Measurements from ENCODE around the gene OR2F1.

The OR2F1 gene

DNA sequence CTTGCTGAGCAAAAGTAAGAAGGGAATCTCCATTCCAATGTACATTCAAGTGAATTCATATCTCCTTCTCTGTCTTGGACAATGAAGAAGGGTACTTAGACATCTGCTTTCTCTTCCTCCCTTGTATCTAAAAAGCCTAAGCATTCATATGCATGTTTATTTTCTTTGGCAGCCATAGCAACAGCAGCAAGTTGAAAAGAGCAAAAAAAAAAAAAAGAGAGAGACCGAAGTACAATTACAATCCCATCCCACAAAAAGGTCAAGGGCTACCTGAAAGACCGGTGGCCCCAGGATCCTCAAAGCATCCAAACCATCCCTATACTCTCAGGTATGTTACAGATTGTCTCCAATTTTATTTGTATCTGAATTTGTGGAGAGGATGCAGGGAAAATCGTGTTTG lies 4.1 kb downstream of the OR2F1 start:
- H3K4me1 ChIP-seq (ENCODE audit: control insufficient read depth, insufficient read depth, low read length), result peaks cover 17% of the 10 kb centered on the region
- no peaks in the 10 kb centered on the region for H3K27me3 ChIP-seq (ENCODE audit: control insufficient read depth, insufficient read depth, low read length)
- no peak overlapping the region for H3K27ac ChIP-seq (ENCODE audit: low read depth, low read length)
- H3K4me3 ChIP-seq (ENCODE audit: low read depth, low read length), result no peak overlapping the region
- H3K36me3 ChIP-seq (ENCODE audit: control insufficient read depth, insufficient read depth, low read length), result no peaks in the 10 kb centered on the region
- H3K9ac ChIP-seq (ENCODE audit: low read depth, low read length), result no peak overlapping the region
- H3K9me3 ChIP-seq (ENCODE audit: control insufficient read depth, insufficient read depth, low read length), result no peaks in the 10 kb centered on the region

DNA sequence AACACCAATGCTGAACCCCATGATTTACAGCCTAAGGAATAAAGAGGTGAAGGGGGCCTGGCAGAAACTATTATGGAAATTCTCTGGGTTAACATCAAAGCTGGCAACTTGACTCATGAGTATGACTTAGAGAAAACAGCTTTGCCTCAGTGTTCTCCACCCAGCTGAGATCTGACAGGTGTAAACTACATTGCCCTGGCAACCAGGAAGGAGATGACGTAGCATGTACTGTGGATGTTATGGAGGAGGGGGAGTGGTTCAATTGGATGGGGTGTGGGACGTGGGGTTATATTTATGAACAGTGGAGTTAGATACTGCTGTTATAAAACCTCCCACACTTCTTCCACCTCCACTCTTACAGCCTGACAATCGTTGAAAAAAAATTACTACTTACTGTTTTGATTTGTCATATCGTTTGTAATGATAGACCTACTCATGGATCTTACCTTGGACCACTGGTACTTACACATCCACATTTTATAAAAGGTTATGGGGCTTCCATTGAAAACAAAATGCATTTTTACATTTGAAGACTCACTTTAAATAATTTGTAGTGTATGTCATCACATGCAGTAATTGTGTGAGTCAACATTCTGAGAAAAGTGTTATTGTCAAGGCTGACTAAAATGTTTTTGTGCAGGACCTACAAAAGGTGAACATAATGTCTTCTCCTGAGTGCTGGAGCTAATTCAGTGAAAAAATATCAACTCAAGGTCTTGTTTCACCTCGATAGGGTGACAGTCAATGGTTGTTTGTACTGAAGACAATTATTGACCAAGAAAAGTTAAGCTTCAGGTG lies 6.4 kb downstream of the OR2F1 start:
- Histone ChIP-seq H3K36me3 (ENCODE audit: control insufficient read depth, insufficient read depth, low read length) (no peaks in the 10 kb centered on the region), H3K9ac (ENCODE audit: low read depth, low read length) (no peak overlapping the region), H3K4me1 (ENCODE audit: control insufficient read depth, insufficient read depth, low read length) (peaks cover 21% of the 10 kb centered on the region), H3K9me3 (ENCODE audit: control insufficient read depth, insufficient read depth, low read length) (no peaks in the 10 kb centered on the region), H3K4me3 (ENCODE audit: low read depth, low read length) (no peak overlapping the region), H3K27ac (ENCODE audit: low read depth, low read length) (no peak overlapping the region), H3K27me3 (ENCODE audit: control insufficient read depth, insufficient read depth, low read length) (no peaks in the 10 kb centered on the region)

DNA sequence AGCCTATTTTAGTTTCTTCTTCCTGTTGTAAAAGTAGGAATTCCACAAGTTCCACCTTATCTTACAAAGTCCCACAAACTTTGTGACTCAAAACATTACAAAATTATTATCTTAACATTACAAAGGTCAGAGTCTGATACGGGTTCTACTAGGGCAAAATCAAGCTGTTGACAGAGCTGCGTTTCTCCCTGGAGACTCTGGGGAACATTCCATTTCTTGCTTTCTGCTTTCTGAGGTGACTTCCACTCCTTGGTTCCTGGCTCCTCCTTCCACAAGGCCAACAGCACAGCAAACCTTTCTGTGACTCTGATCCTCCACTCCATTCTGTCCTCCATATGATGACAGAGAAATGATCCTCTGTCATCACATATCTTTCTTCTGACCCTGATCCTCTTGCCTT lies 10.6 kb downstream of the OR2F1 start:
- H3K9me3 ChIP-seq (ENCODE audit: control insufficient read depth, insufficient read depth, low read length), result no peaks in the 10 kb centered on the region
- 0 out of 2 replicates have a peak, but pooled peaks cover 4% of the 10 kb centered on the region for H3K4me1 ChIP-seq (ENCODE audit: control insufficient read depth, insufficient read depth, low read length)
- no peak overlapping the region for H3K9ac ChIP-seq (ENCODE audit: low read depth, low read length)
- no peaks in the 10 kb centered on the region for H3K27me3 ChIP-seq (ENCODE audit: control insufficient read depth, insufficient read depth, low read length)
- H3K4me3 ChIP-seq (ENCODE audit: low read depth, low read length), result no peak overlapping the region
- no peaks in the 10 kb centered on the region for H3K36me3 ChIP-seq (ENCODE audit: control insufficient read depth, insufficient read depth, low read length)
- no peak overlapping the region for H3K27ac ChIP-seq (ENCODE audit: low read depth, low read length)

DNA sequence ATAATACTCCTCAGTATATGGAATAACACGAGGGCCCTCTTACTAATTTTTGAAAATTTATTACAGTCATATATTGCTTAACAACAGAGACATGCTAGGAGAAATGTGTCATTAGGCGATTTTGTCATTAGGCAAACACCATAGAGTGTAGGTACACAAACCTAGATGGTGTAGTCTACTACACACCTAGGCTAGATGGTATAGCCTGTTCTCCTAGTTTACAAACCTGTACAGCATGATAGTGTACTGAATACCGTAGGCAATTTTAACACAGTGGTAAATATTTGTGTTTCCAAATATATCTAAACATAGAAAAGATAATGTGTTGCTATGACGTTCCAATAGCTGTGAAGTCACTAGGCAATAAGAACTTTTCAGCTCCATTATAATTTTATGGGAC lies 12.8 kb downstream of the OR2F1 start:
- Histone ChIP-seq H3K27ac (ENCODE audit: low read depth, low read length) (no peak overlapping the region), H3K9ac (ENCODE audit: low read depth, low read length) (no peak overlapping the region), H3K4me3 (ENCODE audit: low read depth, low read length) (no peak overlapping the region), H3K27me3 (ENCODE audit: control insufficient read depth, insufficient read depth, low read length) (no peaks in the 10 kb centered on the region), H3K9me3 (ENCODE audit: control insufficient read depth, insufficient read depth, low read length) (peaks cover 6% of the 10 kb centered on the region; the same call in 1 of the 2 replicates), H3K4me1 (ENCODE audit: control insufficient read depth, insufficient read depth, low read length) (0 out of 2 replicates have a peak, but pooled peaks cover 4% of the 10 kb centered on the region), H3K36me3 (ENCODE audit: control insufficient read depth, insufficient read depth, low read length) (no peaks in the 10 kb centered on the region)

DNA sequence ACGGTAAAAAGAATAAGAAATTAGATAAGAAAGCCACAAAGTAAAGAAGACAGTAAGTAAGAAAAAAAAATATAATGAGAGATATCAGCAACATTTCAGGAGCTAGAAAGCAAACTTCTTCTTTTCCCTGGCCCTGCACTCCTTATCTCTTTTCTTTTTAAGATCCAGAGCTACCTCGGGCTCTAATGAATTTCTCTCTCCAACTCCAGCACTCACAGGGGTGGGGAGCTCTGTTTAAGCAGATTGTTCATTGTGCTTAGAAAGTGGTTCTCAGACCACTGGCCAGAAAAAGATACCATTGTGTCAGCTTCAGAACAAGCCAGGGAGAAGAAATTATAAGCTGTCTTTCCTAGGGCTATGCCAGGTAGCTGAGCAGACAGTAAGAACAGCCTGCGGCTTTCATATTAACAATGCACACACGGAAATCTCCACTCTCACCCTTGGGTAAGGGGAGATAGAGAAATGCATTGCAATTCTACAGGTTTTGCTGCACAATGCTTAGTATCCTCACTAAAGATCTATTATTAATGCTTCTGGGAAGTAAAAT lies 19.3 kb downstream of the OR2F1 start:
- Histone ChIP-seq H3K9ac (ENCODE audit: low read depth, low read length) (no peak overlapping the region), H3K27ac (ENCODE audit: low read depth, low read length) (no peak overlapping the region), H3K36me3 (ENCODE audit: control insufficient read depth, insufficient read depth, low read length) (no peaks in the 10 kb centered on the region), H3K4me3 (ENCODE audit: low read depth, low read length) (no peak overlapping the region), H3K9me3 (ENCODE audit: control insufficient read depth, insufficient read depth, low read length) (peaks cover 6% of the 10 kb centered on the region; the same call in 1 of the 2 replicates), H3K27me3 (ENCODE audit: control insufficient read depth, insufficient read depth, low read length) (no peaks in the 10 kb centered on the region), H3K4me1 (ENCODE audit: control insufficient read depth, insufficient read depth, low read length) (no peaks in the 10 kb centered on the region)

DNA sequence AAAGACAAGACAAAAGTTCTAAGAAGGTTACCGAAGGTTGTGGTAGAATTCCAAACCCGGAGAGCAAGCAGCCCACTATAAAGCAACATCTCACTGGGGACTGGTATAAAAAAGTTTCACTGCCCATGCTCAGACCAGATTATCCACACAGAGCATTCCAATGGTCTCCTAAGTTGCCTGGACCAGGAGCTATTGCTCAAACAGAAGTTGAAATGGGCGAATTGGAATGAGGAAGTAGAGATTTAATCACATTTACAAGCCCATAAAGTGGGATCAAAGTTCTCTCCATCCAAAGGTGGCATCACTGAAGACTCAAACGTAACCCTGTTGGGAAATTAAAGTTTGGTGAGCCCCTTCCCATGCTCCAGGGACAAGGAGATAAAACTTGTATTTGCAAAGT lies 19.8 kb downstream of the OR2F1 start:
- Histone ChIP-seq H3K27ac (ENCODE audit: low read depth, low read length) (no peak overlapping the region), H3K36me3 (ENCODE audit: control insufficient read depth, insufficient read depth, low read length) (no peaks in the 10 kb centered on the region), H3K9ac (ENCODE audit: low read depth, low read length) (no peak overlapping the region), H3K9me3 (ENCODE audit: control insufficient read depth, insufficient read depth, low read length) (peaks cover 6% of the 10 kb centered on the region; the same call in 1 of the 2 replicates), H3K27me3 (ENCODE audit: control insufficient read depth, insufficient read depth, low read length) (no peaks in the 10 kb centered on the region), H3K4me1 (ENCODE audit: control insufficient read depth, insufficient read depth, low read length) (no peaks in the 10 kb centered on the region), H3K4me3 (ENCODE audit: low read depth, low read length) (no peak overlapping the region)

DNA sequence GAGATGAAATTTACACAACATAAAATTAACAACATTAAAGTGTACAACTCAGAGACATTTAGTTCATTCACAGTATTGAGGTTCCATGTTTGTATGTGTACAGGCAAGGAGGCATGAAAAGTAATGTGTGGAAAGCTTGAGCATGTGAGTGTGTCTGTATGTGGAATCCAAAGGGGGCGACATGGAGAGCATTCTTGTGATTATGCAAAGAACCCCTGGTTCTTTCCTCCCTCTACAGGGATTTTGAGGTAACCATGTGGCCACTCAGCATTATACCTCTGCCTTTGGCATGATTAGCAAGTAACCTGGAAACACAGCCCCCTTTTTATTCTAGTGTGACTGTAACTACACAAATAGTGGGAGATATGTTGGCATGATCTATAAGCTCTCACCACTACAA lies 21.0 kb downstream of the OR2F1 start:
- no peaks in the 10 kb centered on the region for H3K27me3 ChIP-seq (ENCODE audit: control insufficient read depth, insufficient read depth, low read length)
- no peak overlapping the region for H3K9ac ChIP-seq (ENCODE audit: low read depth, low read length)
- H3K4me1 ChIP-seq (ENCODE audit: control insufficient read depth, insufficient read depth, low read length), result no peaks in the 10 kb centered on the region
- peaks cover 6% of the 10 kb centered on the region; the same call in 1 of the 2 replicates for H3K9me3 ChIP-seq (ENCODE audit: control insufficient read depth, insufficient read depth, low read length)
- H3K27ac ChIP-seq (ENCODE audit: low read depth, low read length), result no peak overlapping the region
- H3K4me3 ChIP-seq (ENCODE audit: low read depth, low read length), result no peak overlapping the region
- H3K36me3 ChIP-seq (ENCODE audit: control insufficient read depth, insufficient read depth, low read length), result no peaks in the 10 kb centered on the region

DNA sequence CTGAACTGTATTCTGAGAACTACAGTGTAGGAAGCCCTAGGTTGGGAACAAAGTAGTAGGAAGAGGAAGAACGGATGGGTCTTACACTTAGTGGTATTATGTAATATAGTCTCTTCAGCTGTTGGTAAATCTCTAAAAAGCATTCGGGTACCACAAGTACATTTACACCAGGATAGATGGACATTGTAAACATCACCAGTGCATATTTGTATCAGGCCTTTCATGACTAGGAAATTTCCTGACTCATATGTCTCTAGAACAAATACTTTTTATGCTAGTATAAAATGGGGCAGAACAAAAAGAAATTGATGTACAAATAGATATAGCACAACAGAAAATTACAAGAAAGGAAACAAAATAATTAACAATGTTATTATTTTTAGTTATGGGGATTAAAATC lies 23.9 kb downstream of the OR2F1 start:
- no peak overlapping the region for H3K27ac ChIP-seq (ENCODE audit: low read depth, low read length)
- H3K9me3 ChIP-seq (ENCODE audit: control insufficient read depth, insufficient read depth, low read length), result no peaks in the 10 kb centered on the region
- H3K36me3 ChIP-seq (ENCODE audit: control insufficient read depth, insufficient read depth, low read length), result no peaks in the 10 kb centered on the region
- no peak overlapping the region for H3K9ac ChIP-seq (ENCODE audit: low read depth, low read length)
- no peaks in the 10 kb centered on the region for H3K4me1 ChIP-seq (ENCODE audit: control insufficient read depth, insufficient read depth, low read length)
- no peaks in the 10 kb centered on the region for H3K27me3 ChIP-seq (ENCODE audit: control insufficient read depth, insufficient read depth, low read length)
- H3K4me3 ChIP-seq (ENCODE audit: low read depth, low read length), result no peak overlapping the region

DNA sequence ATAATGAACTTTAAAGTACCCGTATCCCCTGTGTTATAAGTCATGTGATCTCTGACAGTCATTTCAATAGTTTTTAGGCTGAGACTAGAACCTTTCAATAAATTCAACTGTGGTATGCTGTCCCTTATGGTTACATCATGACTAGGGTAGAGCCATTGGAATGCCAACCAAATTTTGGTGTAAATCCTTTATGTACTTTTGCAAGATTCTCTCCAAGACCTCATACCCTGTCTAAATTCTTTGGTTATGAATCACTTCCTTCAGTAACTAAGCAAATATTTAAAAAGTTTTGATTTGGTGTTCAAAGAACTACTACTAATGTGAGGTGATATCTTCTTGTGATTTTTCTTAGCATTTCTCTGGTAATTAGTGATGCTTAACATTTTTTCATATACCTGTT lies 24.7 kb downstream of the OR2F1 start:
- Histone ChIP-seq H3K9ac (ENCODE audit: low read depth, low read length) (no peak overlapping the region), H3K27me3 (ENCODE audit: control insufficient read depth, insufficient read depth, low read length) (no peaks in the 10 kb centered on the region), H3K36me3 (ENCODE audit: control insufficient read depth, insufficient read depth, low read length) (no peaks in the 10 kb centered on the region), H3K4me1 (ENCODE audit: control insufficient read depth, insufficient read depth, low read length) (no peaks in the 10 kb centered on the region), H3K27ac (ENCODE audit: low read depth, low read length) (no peak overlapping the region), H3K9me3 (ENCODE audit: control insufficient read depth, insufficient read depth, low read length) (no peaks in the 10 kb centered on the region), H3K4me3 (ENCODE audit: low read depth, low read length) (no peak overlapping the region)

DNA sequence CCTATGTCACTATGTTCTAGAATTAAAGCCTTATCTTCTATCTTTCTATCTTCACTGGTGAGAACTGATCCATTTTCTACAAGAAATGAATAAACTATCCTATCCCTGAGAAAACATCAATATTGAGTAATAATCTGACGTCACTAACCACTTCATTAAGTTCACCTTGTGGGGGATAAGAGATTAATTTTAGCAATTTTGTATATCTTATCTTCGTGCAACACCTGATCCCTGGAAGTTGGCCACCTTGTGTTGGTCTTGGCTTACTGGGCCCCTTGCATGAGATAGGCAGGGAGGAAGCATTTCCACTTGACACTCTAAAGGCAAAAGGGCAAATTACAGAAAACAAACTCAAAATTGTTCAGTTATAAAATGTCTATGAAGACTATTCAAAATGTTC lies 25.4 kb downstream of the OR2F1 start:
- H3K27ac ChIP-seq (ENCODE audit: low read depth, low read length), result no peak overlapping the region

DNA sequence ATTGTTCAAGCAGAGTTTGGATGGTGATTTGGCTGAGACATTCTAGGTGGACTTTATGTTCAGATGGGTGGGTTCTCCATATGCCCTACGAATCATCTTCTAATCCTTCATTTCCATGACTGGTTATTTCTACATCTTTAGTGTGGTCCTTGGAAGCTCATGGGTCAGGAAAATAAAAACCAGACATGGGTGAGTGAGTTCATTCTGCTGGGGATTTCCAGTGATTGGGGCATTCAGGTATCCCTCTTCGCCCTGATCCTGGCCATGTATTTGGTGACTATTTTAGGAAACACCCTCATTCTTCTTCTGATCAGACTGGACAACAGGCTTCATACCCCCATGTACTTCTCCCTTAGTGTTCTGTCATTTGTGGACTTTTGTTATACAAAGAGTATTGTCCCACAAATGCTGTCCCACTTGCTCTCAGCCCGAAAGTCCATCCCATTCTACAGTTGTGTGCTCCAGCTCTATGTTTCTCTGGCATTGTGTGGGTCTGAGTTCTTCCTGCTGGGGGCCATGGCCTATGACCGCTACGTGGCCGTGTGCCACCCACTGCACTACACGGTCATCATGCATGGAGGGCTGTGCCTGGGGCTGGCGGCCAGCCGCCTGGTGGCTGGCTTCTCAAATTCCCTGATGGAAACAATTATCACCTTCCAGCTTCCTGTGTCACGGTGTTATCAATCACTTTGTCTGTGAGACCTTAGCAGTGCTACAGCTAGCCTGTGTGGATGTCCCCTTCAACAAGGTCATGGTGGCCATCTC lies 26.3 kb downstream of the OR2F1 start:
- H3K27ac ChIP-seq (ENCODE audit: low read depth, low read length), result no peak overlapping the region
- H3K27me3 ChIP-seq (ENCODE audit: control insufficient read depth, insufficient read depth, low read length), result no peaks in the 10 kb centered on the region
- H3K9me3 ChIP-seq (ENCODE audit: control insufficient read depth, insufficient read depth, low read length), result no peaks in the 10 kb centered on the region
- H3K4me1 ChIP-seq (ENCODE audit: control insufficient read depth, insufficient read depth, low read length), result no peaks in the 10 kb centered on the region
- H3K36me3 ChIP-seq (ENCODE audit: control insufficient read depth, insufficient read depth, low read length), result no peaks in the 10 kb centered on the region
- no peak overlapping the region for H3K9ac ChIP-seq (ENCODE audit: low read depth, low read length)
- H3K4me3 ChIP-seq (ENCODE audit: low read depth, low read length), result no peak overlapping the region

More for the DNA sequence above, 25.4 kb downstream of the OR2F1 start:
- no peaks in the 10 kb centered on the region for H3K9me3 ChIP-seq (ENCODE audit: control insufficient read depth, insufficient read depth, low read length)
- H3K36me3 ChIP-seq (ENCODE audit: control insufficient read depth, insufficient read depth, low read length), result no peaks in the 10 kb centered on the region
- no peaks in the 10 kb centered on the region for H3K4me1 ChIP-seq (ENCODE audit: control insufficient read depth, insufficient read depth, low read length)
- H3K9ac ChIP-seq (ENCODE audit: low read depth, low read length), result no peak overlapping the region
- no peak overlapping the region for H3K4me3 ChIP-seq (ENCODE audit: low read depth, low read length)
- H3K27me3 ChIP-seq (ENCODE audit: control insufficient read depth, insufficient read depth, low read length), result no peaks in the 10 kb centered on the region

All from HUES48 (cell line).